HepG2 (cell line): ENCODE results near the gene UBR1. TPM values are rescaled to one million over a fixed set of nuclear protein-coding genes. Genes with fewer than 3 reads are reported as not detected.
"Not testable (repeated sequence)": the region's sequence is repeated elsewhere in the genome, so short reads cannot be mapped to it uniquely, and the experiment has no call there.

ENCODE experiments used
- ATAC-seq: fragments of 200-7000 bp; cut with Tn5 transposase; 3 replicates; pipeline ENCODE4 v1.9.1; 2020; ENCODE audit warnings: mild to moderate bottlenecking, moderate library complexity
- BruUV-seq: library from RNA; stranded (reverse); fragments of 400-500 nt; replicated peaks from 2 replicates; lab custom pipeline; 2021; lab: Mats Ljungman, UMichigan
- CTCF ChIA-PET: fragments of 300-600 bp; formaldehyde crosslinking; extraction: SDS; loops from one replicate; lab custom pipeline; 2021; ENCODE audit warnings: low total read pairs, inconsistent platforms, low intra/inter-chr PET ratio; lab: Yijun Ruan, JAX
- POLR2A ChIA-PET: fragments of 350-600 bp; sonication (Branson Sonifier 250); formaldehyde crosslinking; loops from one replicate; lab custom pipeline; 2020; ENCODE audit warnings: antibody characterized with exemption, inconsistent platforms; lab: Yijun Ruan, JAX
- DNase-seq: peaks from one replicate; pipeline ENCODE4 v3.0.0-alpha.2; 2015; ENCODE audit warnings: low spot score
- FAIRE-seq: peaks from 3 replicates; lab custom pipeline; 2011; peaks lifted over from hg19 to GRCh38; lab: Jason Lieb, UNC
- H2AFZ ChIP-seq: one replicate; pipeline ENCODE4 v1.6.1; 2011; ENCODE audit warnings: low read length, inconsistent platforms
- H3K27ac ChIP-seq: fragments of 300-600 bp; 3 replicates; pipeline ENCODE4 v1.8.0; 2011; ENCODE audit warnings: mixed run types, mild to moderate bottlenecking, mixed read lengths, low read length, inconsistent platforms; ENCODE audit not compliant: insufficient read depth; ENCODE audit errors: extremely low read length
- H3K27me3 ChIP-seq, 2 experiments: fragments of 200-600 bp in 1 of 2; 2 replicates in 1 of 2; 3 replicates in 1 of 2; pipeline versions ENCODE4 v1.6.0 to v1.8.0; 2011; ENCODE audit warnings: low read length in 2 of 2, mild to moderate bottlenecking in 2 of 2, moderate library complexity in 2 of 2, inconsistent platforms in 1 of 2; ENCODE audit not compliant: insufficient read depth in 2 of 2, control insufficient read depth in 1 of 2
- H3K36me3 ChIP-seq, 2 experiments: fragments of 200-600 bp in 1 of 2; replicated peaks in 1 of 2; 2 replicates in 1 of 2; 3 replicates in 1 of 2; pipeline versions ENCODE4 v1.5.1 to v1.8.0; 2011; ENCODE audit warnings: low read length in 2 of 2, inconsistent platforms in 1 of 2; ENCODE audit not compliant: insufficient read depth in 2 of 2, control insufficient read depth in 1 of 2
- H3K4me1 ChIP-seq: 2 replicates; pipeline ENCODE4 v1.5.1; 2012; ENCODE audit warnings: low read length, inconsistent platforms; ENCODE audit not compliant: insufficient read depth
- H3K4me2 ChIP-seq: 2 replicates; pipeline ENCODE4 v1.6.0; 2011; ENCODE audit warnings: low read depth, low read length, inconsistent platforms
- H3K4me3 ChIP-seq, 3 experiments: fragments of 200-600 bp in 1 of 3; sonication (generic), shearing (Covaris generic) in 1 of 3; replicated peaks in 1 of 3; 2 replicates each; pipeline ENCODE4 v1.5.1; 2011 to 2016; ENCODE audit warnings: low read length in 3 of 3, inconsistent platforms in 2 of 3, low read depth in 2 of 3, mild to moderate bottlenecking in 2 of 3, control low read depth in 1 of 3, mixed read lengths in 1 of 3; ENCODE audit not compliant: insufficient read depth in 1 of 3
- H3K79me2 ChIP-seq: one replicate; pipeline ENCODE4 v1.6.1; 2011; ENCODE audit warnings: low read length, inconsistent platforms; ENCODE audit not compliant: insufficient read depth
- H3K9ac ChIP-seq: 2 replicates; pipeline ENCODE4 v1.6.0; 2011; ENCODE audit warnings: mild to moderate bottlenecking, low read depth, low read length, inconsistent platforms; ENCODE audit not compliant: insufficient read depth
- H3K9me3 ChIP-seq: 2 replicates; pipeline ENCODE4 v1.5.1; 2012; ENCODE audit warnings: mild to moderate bottlenecking, low read length
- H4K20me1 ChIP-seq: 2 replicates; pipeline ENCODE4 v1.6.0; 2011; ENCODE audit warnings: inconsistent platforms, mild to moderate bottlenecking, low read length, moderate library complexity; ENCODE audit not compliant: insufficient read depth
- ARID5B ChIP-seq: IDR thresholded peaks from 2 replicates; pipeline ENCODE4 v1.4.0; 2020; ENCODE audit warnings: mild to moderate bottlenecking, missing genetic modification reagents
- EP300 ChIP-seq, 3 experiments: sonication (generic) in 1 of 3; formaldehyde crosslinking in 1 of 3; IDR thresholded peaks; 2 replicates each; pipeline versions ENCODE4 v1.5.1 to v1.6.1; 2011 to 2020; ENCODE audit warnings: low read depth in 2 of 3, low read length in 2 of 3, borderline replicate concordance in 1 of 3, improper control_type of control experiment in 1 of 3, mild to moderate bottlenecking in 1 of 3, missing genetic modification reagents in 1 of 3, moderate library complexity in 1 of 3
- HNF4G ChIP-seq, 2 experiments: sonication (generic) in 1 of 2; formaldehyde crosslinking in 1 of 2; IDR thresholded peaks; 2 replicates each; pipeline versions ENCODE4 v1.4.0 to v1.6.1; 2011 to 2020; ENCODE audit warnings: borderline replicate concordance in 2 of 2, low read depth in 2 of 2, mild to moderate bottlenecking in 2 of 2, low read length in 1 of 2, missing genetic modification reagents in 1 of 2, moderate library complexity in 1 of 2
- MED1 ChIP-seq: sonication (generic); formaldehyde crosslinking; IDR thresholded peaks from 2 replicates; pipeline ENCODE4 v1.4.0; 2020; ENCODE audit warnings: missing genetic modification reagents
- PATZ1 ChIP-seq: sonication (generic); formaldehyde crosslinking; IDR thresholded peaks from 2 replicates; pipeline ENCODE4 v1.4.0; 2020; ENCODE audit warnings: missing genetic modification reagents
- RXRB ChIP-seq: IDR thresholded peaks from 2 replicates; pipeline ENCODE4 v1.6.1; 2016; ENCODE audit warnings: borderline replicate concordance, missing genetic modification reagents, missing compliant biosample characterization
- SOX13 ChIP-seq, 3 experiments: fragments of 450-650 bp in 1 of 3; sonication (generic) in 1 of 3; formaldehyde crosslinking in 1 of 3; IDR thresholded peaks in 2 of 3; conservative IDR thresholded peaks in 1 of 3; 2 replicates each; pipeline versions ENCODE4 v1.5.0 to v1.6.1; 2016 to 2020; ENCODE audit warnings: antibody characterized with exemption in 1 of 3, mild to moderate bottlenecking in 1 of 3, missing compliant biosample characterization in 1 of 3, missing genetic modification reagents in 1 of 3, moderate library complexity in 1 of 3
- SOX5 ChIP-seq: IDR thresholded peaks from 2 replicates; pipeline ENCODE4 v1.6.1; 2016; ENCODE audit warnings: borderline replicate concordance
- TCF7 ChIP-seq: sonication (generic); IDR thresholded peaks from 2 replicates; pipeline ENCODE4 v1.6.1; 2016; ENCODE audit warnings: antibody characterized with exemption, low read depth
- TRIM24 ChIP-seq: sonication (generic); formaldehyde crosslinking; IDR thresholded peaks from 2 replicates; pipeline ENCODE4 v1.8.0; 2022; ENCODE audit warnings: mild to moderate bottlenecking, missing genetic modification reagents
- ZBTB20 ChIP-seq: sonication (generic); formaldehyde crosslinking; IDR thresholded peaks from 2 replicates; pipeline ENCODE4 v1.8.1; 2023; ENCODE audit warnings: missing genetic modification reagents, low read depth, mild to moderate bottlenecking, borderline replicate concordance
- ZBTB7A ChIP-seq: sonication (generic); formaldehyde crosslinking; IDR thresholded peaks from 2 replicates; pipeline ENCODE4 v1.8.0; 2022; ENCODE audit warnings: mild to moderate bottlenecking, missing genetic modification reagents
- ZNF33A ChIP-seq: sonication (generic); formaldehyde crosslinking; IDR thresholded peaks from 2 replicates; pipeline ENCODE4 v1.5.1; 2020; ENCODE audit warnings: missing genetic modification reagents, mild to moderate bottlenecking, moderate library complexity, borderline replicate concordance
- WGBS: methylation state at CpG from one replicate; pipeline ENCODE4 v1.1.6; 2017; ENCODE audit warnings: low lambda C conversion rate; 5-methylcytosine and 5-hydroxymethylcytosine counted together
- in situ Hi-C: cut with HindIII; loops from 2 replicates; pipeline ENCODE4 v1.10.0; 2017; ENCODE audit warnings: low pct_unique_long_range_greater_than_20kb; ENCODE audit not compliant: extremely low pct_ligation_motif_present
- intact Hi-C: fragments of 100-400 bp; cut with micrococcal nuclease; formaldehyde crosslinking; loops from one replicate; pipeline ENCODE4 v1.10.0; 2022; ENCODE audit not compliant: unreplicated experiment
- polyA plus RNA-seq, 8 experiments: library from polyadenylated mRNA; depleted of rRNA in 3 of 8; stranded (reverse) in 7 of 8; unstranded in 1 of 8; fragments of >200 nt; fragmentation: Illumina TruSeq in 4 of 8; extraction: Trizol in 4 of 8; gene quantifications; 2 replicates each; pipeline versions ENCODE4 v1.2.1 to v1.2.3, GENCODE V29; 2011 to 2016; ENCODE audit warnings: low read depth in 4 of 8, missing spikeins in 1 of 8, mixed read lengths in 1 of 8; ENCODE audit not compliant: insufficient read depth in 1 of 8
- total RNA-seq, 5 experiments: library from RNA; depleted of rRNA; stranded (reverse); fragments of >200 nt; fragmentation: Illumina TruSeq; extraction: Trizol; gene quantifications; 2 replicates each; pipeline ENCODE4 v1.2.3, GENCODE V29; 2016; ENCODE audit warnings: low read depth in 1 of 5

UBR1 gene
- total and polyA plus RNA-seq, 2 of the 13 experiments (the other 11 are each of a cell fraction or from before 2014, with no cell fraction given): 6.4 to 18.0 TPM

GRCh38 chr15:43128174-43128979 is 22.5 kb upstream of the UBR1 start:
- FAIRE-seq; H3K36me3 ChIP-seq; H3K79me2 ChIP-seq; H4K20me1 ChIP-seq; BruUV-seq; CTCF ChIA-PET; intact Hi-C loops; H3K4me3 ChIP-seq; H3K9me3 ChIP-seq; H3K9ac ChIP-seq; DNase-seq; in situ Hi-C loops; H2AFZ ChIP-seq; ATAC-seq; H3K27me3 ChIP-seq; TF ChIP-seq EP300 (CRISPR knock-in tag; IDR thresholded peaks at IDR 0.05; ENCODE audit: borderline replicate concordance); HNF4G (CRISPR knock-in tag; IDR thresholded peaks at IDR 0.05; ENCODE audit: borderline replicate concordance, low read depth); SOX13 (IDR thresholded peaks at IDR 0.05): not testable (repeated sequence)
- H3K27ac ChIP-seq: peak overlapping the region; percentile 61
- peak overlapping the region; percentile 40 for H3K4me2 ChIP-seq
- peaks cover 70% of the 10 kb centered on the region for H3K4me1 ChIP-seq
- 42% methylated on average over 10 of the region's 10 CpGs for WGBS
- POLR2A ChIA-PET: interaction anchor here (1.0 kb wide), 1 partner anchor 21 kb away, joined by 4 read pairs; no protein-coding TSS in a partner anchor
- TF ChIP-seq TCF7 (peak; percentile 61), ZBTB7A (CRISPR knock-in tag) (peak; percentile 29; the same call in 1 of the 2 replicates), ZBTB20 (CRISPR knock-in tag) (0 out of 2 replicates have a peak, but pooled peaks have one; percentile 27), EP300 (IDR thresholded peaks at IDR 0.05; ENCODE audit: low read depth in 2 of 2, low read length in 2 of 2) (peak in 1 of 2 experiments; percentile 24; a peak in 1 of 4 replicates), SOX5 (CRISPR knock-in tag) (peak; percentile 48; the same call in 1 of the 2 replicates), TRIM24 (CRISPR knock-in tag) (0 out of 2 replicates have a peak, but pooled peaks have one; percentile 26), ARID5B (CRISPR knock-in tag) (peak; percentile 60), PATZ1 (0 out of 2 replicates have a peak, but pooled peaks have one; percentile 15), HNF4G (IDR thresholded peaks at IDR 0.05; ENCODE audit: borderline replicate concordance, low read depth, low read length) (peak; percentile 62; the same call in 1 of the 2 replicates), SOX13 (CRISPR knock-in tag; conservative IDR thresholded peaks at IDR 0.05 in 1 of 2, IDR thresholded peaks at IDR 0.05 in 1 of 2) (peak in 1 of 2 experiments; percentile 53; a peak in 2 of 4 replicates), MED1 (CRISPR knock-in tag) (peak; percentile 76), ZNF33A (CRISPR knock-in tag) (peak; percentile 100), RXRB (CRISPR knock-in tag) (peak; percentile 57; the same call in 1 of the 2 replicates)
